Caco-2 (cell line): Measurements from ENCODE around the gene FGF14. TPM values are rescaled to one million over a fixed set of nuclear protein-coding genes. Genes with fewer than 3 reads are reported as not detected.

ENCODE experiments used
- BruUV-seq: library from RNA; stranded (reverse); fragments of 400-500 nt; replicated peaks from 2 replicates; lab custom pipeline; 2021; lab: Mats Ljungman, UMichigan
- CTCF ChIA-PET: fragments of 300-600 bp; sonication (Branson Sonifier 250); formaldehyde crosslinking; loops from one replicate; lab custom pipeline; 2022; ENCODE audit warnings: antibody characterized with exemption; lab: Charles Lee
- POLR2A ChIA-PET: fragments of 300-600 bp; sonication (Branson Sonifier 250); formaldehyde crosslinking; loops from one replicate; lab custom pipeline; 2022; ENCODE audit warnings: antibody characterized with exemption; lab: Charles Lee
- DNase-seq, 2 experiments: peaks; one replicate each; pipeline versions ENCODE4 v3.0.0 to v3.0.0-alpha.2; 2020 to 2022
- H3K27me3 ChIP-seq: replicated peaks from 2 replicates; pipeline ENCODE4 v1.6.0; 2011; ENCODE audit warnings: low read length; ENCODE audit not compliant: control insufficient read depth, insufficient read depth
- H3K36me3 ChIP-seq: 2 replicates; pipeline ENCODE4 v1.5.1; 2011; ENCODE audit warnings: low read length; ENCODE audit not compliant: control insufficient read depth, insufficient read depth
- H3K4me1 ChIP-seq: fragments of 250-450 bp; sonication (Bioruptor Pico); 2 replicates; pipeline ENCODE4 v1.5.1; 2020; ENCODE audit warnings: mild to moderate bottlenecking
- H3K4me3 ChIP-seq: 2 replicates; pipeline ENCODE4 v1.5.1; 2011; ENCODE audit warnings: low read depth, mild to moderate bottlenecking, control low read depth, low read length
- H3K9me3 ChIP-seq: fragments of 250-450 bp; sonication (Bioruptor Pico); 2 replicates; pipeline ENCODE4 v1.5.1; 2020; ENCODE audit warnings: mild to moderate bottlenecking, moderate library complexity
- H3K27ac Mint-ChIP-seq: one replicate; pipeline ENCODE4 v1.8.0; 2022; ENCODE audit warnings: mixed read lengths; ENCODE audit not compliant: unreplicated experiment
- H3K27me3 Mint-ChIP-seq: one replicate; pipeline ENCODE4 v1.8.0; 2022; ENCODE audit warnings: mixed read lengths; ENCODE audit not compliant: insufficient read depth, unreplicated experiment
- H3K36me3 Mint-ChIP-seq: one replicate; pipeline ENCODE4 v1.8.0; 2022; ENCODE audit warnings: mild to moderate bottlenecking, mixed read lengths; ENCODE audit not compliant: insufficient read depth, unreplicated experiment
- H3K4me1 Mint-ChIP-seq: one replicate; pipeline ENCODE4 v1.8.0; 2022; ENCODE audit warnings: low read depth, mixed read lengths; ENCODE audit not compliant: unreplicated experiment
- H3K4me3 Mint-ChIP-seq: one replicate; pipeline ENCODE4 v1.8.0; 2022; ENCODE audit warnings: mild to moderate bottlenecking, moderate library complexity, mixed read lengths; ENCODE audit not compliant: unreplicated experiment
- H3K9me3 Mint-ChIP-seq: one replicate; pipeline ENCODE4 v1.8.0; 2022; ENCODE audit warnings: mixed read lengths; ENCODE audit not compliant: unreplicated experiment
- CTCF ChIP-seq, 2 experiments: fragments of 200-600 bp in 1 of 2; IDR thresholded peaks; 1 replicate in 1 of 2; 2 replicates in 1 of 2; pipeline versions ENCODE4 v1.5.1 to v1.8.0; 2011 to 2022; ENCODE audit warnings: antibody characterized with exemption in 1 of 2, control low read depth in 1 of 2, inconsistent platforms in 1 of 2, low read depth in 1 of 2, low read length in 1 of 2, mild to moderate bottlenecking in 1 of 2, moderate library complexity in 1 of 2; ENCODE audit not compliant: insufficient read depth in 1 of 2, severe bottlenecking in 1 of 2, unreplicated experiment in 1 of 2
- intact Hi-C: fragments of 100-400 bp; cut with micrococcal nuclease; formaldehyde crosslinking; loops from one replicate; pipeline ENCODE4 v1.10.0; 2022; ENCODE audit not compliant: unreplicated experiment
- total RNA-seq: library from RNA; stranded (reverse); gene quantifications from 2 replicates; pipeline ENCODE4 v1.2.3, GENCODE V29; 2022

The FGF14 gene
- total RNA-seq, 1 experiment from 2014 or later = not detected

GRCh38 chr13:102128216-102128810 lies 273.5 kb downstream of the FGF14 start:
- peaks cover 17% of the 10 kb centered on the region for H3K27me3 Mint-ChIP-seq
- Histone ChIP-seq H3K9me3 (no peaks in the 10 kb centered on the region), H3K4me3 (no peak overlapping the region), H3K36me3 (no peaks in the 10 kb centered on the region), H3K4me1 (no peaks in the 10 kb centered on the region), H3K27me3 (no peaks in the 10 kb centered on the region)
- no TSS peak for BruUV-seq
- H3K9me3 Mint-ChIP-seq = no peaks in the 10 kb centered on the region
- no peak overlapping the region for H3K27ac Mint-ChIP-seq
- POLR2A ChIA-PET = no interaction called here
- H3K36me3 Mint-ChIP-seq = no peaks in the 10 kb centered on the region
- no peak for TF ChIP-seq CTCF (IDR thresholded peaks at IDR 0.05; ENCODE audit: insufficient read depth in 1 of 2, low read depth in 1 of 2, low read length in 1 of 2, severe bottlenecking in 1 of 2, unreplicated experiment in 1 of 2)
- CTCF ChIA-PET = no interaction called here
- H3K4me3 Mint-ChIP-seq = no peak overlapping the region
- DNase-seq = no peak
- no peaks in the 10 kb centered on the region for H3K4me1 Mint-ChIP-seq
- intact Hi-C loops = no loop called here

DNA sequence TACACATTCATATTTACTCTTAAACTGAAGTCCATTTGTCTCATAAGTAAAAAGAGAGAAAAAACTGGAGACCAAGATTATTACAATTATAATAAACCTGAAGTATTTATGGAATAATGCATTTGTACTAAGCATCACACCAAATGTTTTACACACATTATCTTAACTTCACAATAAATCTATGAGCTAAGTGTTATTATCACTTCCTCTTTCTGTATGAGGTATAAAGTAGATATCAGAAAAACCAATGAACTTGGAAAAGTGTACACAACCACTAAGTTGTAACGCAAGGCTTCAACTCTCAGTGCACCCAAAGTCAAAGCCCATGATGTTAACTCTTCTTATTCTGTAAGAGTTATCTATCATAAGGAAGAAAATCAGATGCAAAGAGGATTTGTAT lies 274.7 kb downstream of the FGF14 start:
- Histone ChIP-seq H3K36me3 (no peaks in the 10 kb centered on the region), H3K27me3 (no peaks in the 10 kb centered on the region), H3K9me3 (no peaks in the 10 kb centered on the region), H3K4me1 (no peaks in the 10 kb centered on the region), H3K4me3 (no peak overlapping the region)
- ChIA-PET POLR2A (no interaction called here), CTCF (no interaction called here)
- Mint-ChIP-seq H3K4me3 (no peak overlapping the region), H3K27ac (no peak overlapping the region), H3K27me3 (peaks cover 19% of the 10 kb centered on the region), H3K4me1 (no peaks in the 10 kb centered on the region), H3K9me3 (no peaks in the 10 kb centered on the region), H3K36me3 (no peaks in the 10 kb centered on the region)
- no TSS peak for BruUV-seq
- intact Hi-C loops = no loop called here
- no peak for DNase-seq
- no peak for TF ChIP-seq CTCF (IDR thresholded peaks at IDR 0.05; ENCODE audit: insufficient read depth in 1 of 2, low read depth in 1 of 2, low read length in 1 of 2, severe bottlenecking in 1 of 2, unreplicated experiment in 1 of 2)

DNA sequence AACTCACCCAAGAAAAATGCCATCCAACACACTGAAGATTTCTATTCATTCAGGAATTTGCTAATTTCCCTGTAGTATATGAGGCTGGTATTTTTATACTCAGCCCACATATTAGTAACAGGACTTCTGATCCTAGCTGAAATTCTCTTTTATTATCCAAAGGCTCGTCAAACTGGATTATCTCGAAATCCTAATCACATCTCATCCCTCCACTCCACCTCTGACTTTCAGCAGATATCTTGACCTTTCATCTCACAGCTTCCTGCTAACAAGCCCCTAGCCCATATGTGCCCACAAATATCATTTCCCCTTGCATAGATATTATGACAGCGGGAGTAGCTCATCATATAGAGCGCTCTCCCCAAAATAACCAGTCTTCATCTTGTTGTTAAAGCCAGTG lies 279.7 kb downstream of the FGF14 start:
- Mint-ChIP-seq H3K9me3 (no peaks in the 10 kb centered on the region), H3K27ac (no peak overlapping the region), H3K4me1 (no peaks in the 10 kb centered on the region), H3K4me3 (no peak overlapping the region), H3K27me3 (peaks cover 26% of the 10 kb centered on the region), H3K36me3 (no peaks in the 10 kb centered on the region)
- no peak for DNase-seq
- BruUV-seq = no TSS peak
- no peak overlapping the region for H3K4me3 ChIP-seq
- no peaks in the 10 kb centered on the region for H3K27me3 ChIP-seq
- no peaks in the 10 kb centered on the region for H3K36me3 ChIP-seq
- CTCF ChIA-PET = interaction anchor here (0.5 kb wide), 1 partner anchor 943 kb away, joined by 3 read pairs; no protein-coding TSS in a partner anchor
- H3K4me1 ChIP-seq = no peaks in the 10 kb centered on the region
- POLR2A ChIA-PET = no interaction called here
- no peaks in the 10 kb centered on the region for H3K9me3 ChIP-seq
- TF ChIP-seq CTCF (IDR thresholded peaks at IDR 0.05; ENCODE audit: insufficient read depth in 1 of 2, low read depth in 1 of 2, low read length in 1 of 2, severe bottlenecking in 1 of 2, unreplicated experiment in 1 of 2) = no peak
- intact Hi-C loops = no loop called here
